GM18868 (cell line): Measurements from ENCODE around the gene ABCC8.

Experiments
- ATAC-seq: cut with Tn5 transposase; IDR thresholded peaks from one replicate; pipeline ENCODE4 v1.9.1; 2021; ENCODE audit warnings: mild to moderate bottlenecking, moderate library complexity; ENCODE audit not compliant: unreplicated experiment

The ABCC8 gene

GRCh38 chr11:17473071-17473744 is 3.4 kb downstream of the ABCC8 start:
- ATAC-seq, result no peak

- ATAC-seq, result no peak
Observed at GRCh38 chr11:17472467-17472866, 4.2 kb downstream of the ABCC8 start.

GRCh38 chr11:17471501-17471900 is 5.1 kb downstream of the ABCC8 start:
- no peak for ATAC-seq

- ATAC-seq, result no peak
Observed at GRCh38 chr11:17469998-17470397, 6.6 kb downstream of the ABCC8 start.

- ATAC-seq, result no peak
Observed at GRCh38 chr11:17468122-17468521, 8.5 kb downstream of the ABCC8 start.

- ATAC-seq, result no peak
Observed at GRCh38 chr11:17463546-17464174, 13.0 kb downstream of the ABCC8 start.

GRCh38 chr11:17462940-17463339 is 13.7 kb downstream of the ABCC8 start:
- ATAC-seq, result no peak

- no peak for ATAC-seq
Observed at GRCh38 chr11:17460406-17460805, 16.2 kb downstream of the ABCC8 start.

GRCh38 chr11:17459236-17459896 is 17.3 kb downstream of the ABCC8 start:
- no peak for ATAC-seq

GRCh38 chr11:17458268-17458667 is 18.4 kb downstream of the ABCC8 start:
- no peak for ATAC-seq

- no peak for ATAC-seq
Observed at GRCh38 chr11:17457396-17458173, 19.1 kb downstream of the ABCC8 start.

- no peak for ATAC-seq
Observed at GRCh38 chr11:17452668-17453067, 24.0 kb downstream of the ABCC8 start.

GRCh38 chr11:17449158-17449557 is 27.5 kb downstream of the ABCC8 start:
- ATAC-seq, result no peak

- ATAC-seq, result no peak
Observed at GRCh38 chr11:17446482-17446881, 30.2 kb downstream of the ABCC8 start.

GRCh38 chr11:17445240-17445795 is 31.3 kb downstream of the ABCC8 start:
- ATAC-seq, result no peak

GRCh38 chr11:17443926-17444690 is 32.5 kb downstream of the ABCC8 start:
- ATAC-seq, result no peak

GRCh38 chr11:17443423-17443822 is 33.2 kb downstream of the ABCC8 start:
- ATAC-seq, result no peak

- ATAC-seq, result no peak
Observed at GRCh38 chr11:17443000-17443399, 33.6 kb downstream of the ABCC8 start.

GRCh38 chr11:17439316-17439782 is 37.3 kb downstream of the ABCC8 start:
- no peak for ATAC-seq

GRCh38 chr11:17437366-17437765 is 39.3 kb downstream of the ABCC8 start:
- no peak for ATAC-seq
